ENCODE measurements around the gene ZNF593. TPM values are rescaled to one million over a fixed set of nuclear protein-coding genes. Genes with fewer than 3 reads are reported as not detected.

Gene ZNF593
- total RNA-seq, 1 experiment from 2014 or later: 165 TPM

DNA sequence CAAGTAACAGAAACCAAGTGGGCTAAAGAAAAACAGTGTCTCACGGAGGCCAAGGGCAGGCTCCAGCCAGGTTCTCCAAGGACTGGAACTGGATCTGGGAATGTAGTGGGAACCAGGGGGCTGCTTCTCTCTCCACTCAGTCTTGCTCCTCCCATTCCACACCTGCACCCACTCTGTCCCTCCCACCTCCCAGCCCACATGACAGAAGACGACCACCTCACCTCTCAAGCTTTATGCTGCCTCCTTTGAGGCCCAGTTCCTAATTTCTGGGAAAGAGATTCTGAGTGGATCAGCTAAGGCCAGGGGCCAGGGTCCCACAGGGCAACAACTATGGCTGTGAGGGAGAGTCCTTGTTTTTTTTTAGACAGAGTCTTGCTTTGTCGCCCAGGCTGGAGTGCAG lies 45.5 kb downstream of the ZNF593 start:
- Histone ChIP-seq H3K36me3 (ENCODE audit: low read depth, low read length) (no peaks in the 10 kb centered on the region), H3K9ac (ENCODE audit: low read length) (no peak overlapping the region), H3K9me2 (replicated peaks; ENCODE audit: low read length) (no peaks in the 10 kb centered on the region), H3F3A (ENCODE audit: low read length, unreplicated experiment) (no peaks in the 10 kb centered on the region), H3K4me1 (ENCODE audit: insufficient read depth, low read length) (no peaks in the 10 kb centered on the region), H3K4me2 (ENCODE audit: low read length) (no peak overlapping the region), H3K79me2 (ENCODE audit: low read length) (no peaks in the 10 kb centered on the region), H3K27ac (ENCODE audit: low read length) (no peak overlapping the region), H3K9me3 (ENCODE audit: low read length) (no peaks in the 10 kb centered on the region), H4K20me1 (ENCODE audit: low read length) (no peaks in the 10 kb centered on the region), H2AFZ (ENCODE audit: low read length) (no peak overlapping the region), H3K4me3 (ENCODE audit: low read length) (no peak overlapping the region), H3K27me3 (ENCODE audit: low read length) (no peaks in the 10 kb centered on the region)
- DNase-seq: no peak
- CTCF ChIA-PET: no interaction called here
- no peak for ATAC-seq
- no TSS peak for BruUV-seq (replicated peaks)
- intact Hi-C loops (cut with micrococcal nuclease): no loop called here
- POLR2A ChIA-PET (ENCODE audit: unreplicated experiment): no interaction called here
- TF ChIP-seq EZH2phosphoT487 (IDR thresholded peaks at IDR 0.05; ENCODE audit: borderline replicate concordance, low read length) (no peak), EZH2 (IDR thresholded peaks at IDR 0.05; ENCODE audit: low read length, unreplicated experiment) (no peak)
- TF ChIP-seq, protein P1, sequence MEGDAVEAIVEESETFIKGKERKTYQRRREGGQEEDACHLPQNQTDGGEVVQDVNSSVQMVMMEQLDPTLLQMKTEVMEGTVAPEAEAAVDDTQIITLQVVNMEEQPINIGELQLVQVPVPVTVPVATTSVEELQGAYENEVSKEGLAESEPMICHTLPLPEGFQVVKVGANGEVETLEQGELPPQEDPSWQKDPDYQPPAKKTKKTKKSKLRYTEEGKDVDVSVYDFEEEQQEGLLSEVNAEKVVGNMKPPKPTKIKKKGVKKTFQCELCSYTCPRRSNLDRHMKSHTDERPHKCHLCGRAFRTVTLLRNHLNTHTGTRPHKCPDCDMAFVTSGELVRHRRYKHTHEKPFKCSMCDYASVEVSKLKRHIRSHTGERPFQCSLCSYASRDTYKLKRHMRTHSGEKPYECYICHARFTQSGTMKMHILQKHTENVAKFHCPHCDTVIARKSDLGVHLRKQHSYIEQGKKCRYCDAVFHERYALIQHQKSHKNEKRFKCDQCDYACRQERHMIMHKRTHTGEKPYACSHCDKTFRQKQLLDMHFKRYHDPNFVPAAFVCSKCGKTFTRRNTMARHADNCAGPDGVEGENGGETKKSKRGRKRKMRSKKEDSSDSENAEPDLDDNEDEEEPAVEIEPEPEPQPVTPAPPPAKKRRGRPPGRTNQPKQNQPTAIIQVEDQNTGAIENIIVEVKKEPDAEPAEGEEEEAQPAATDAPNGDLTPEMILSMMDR (conservative IDR thresholded peaks at IDR 0.05; ENCODE audit: low read depth, low read length): no peak

DNA sequence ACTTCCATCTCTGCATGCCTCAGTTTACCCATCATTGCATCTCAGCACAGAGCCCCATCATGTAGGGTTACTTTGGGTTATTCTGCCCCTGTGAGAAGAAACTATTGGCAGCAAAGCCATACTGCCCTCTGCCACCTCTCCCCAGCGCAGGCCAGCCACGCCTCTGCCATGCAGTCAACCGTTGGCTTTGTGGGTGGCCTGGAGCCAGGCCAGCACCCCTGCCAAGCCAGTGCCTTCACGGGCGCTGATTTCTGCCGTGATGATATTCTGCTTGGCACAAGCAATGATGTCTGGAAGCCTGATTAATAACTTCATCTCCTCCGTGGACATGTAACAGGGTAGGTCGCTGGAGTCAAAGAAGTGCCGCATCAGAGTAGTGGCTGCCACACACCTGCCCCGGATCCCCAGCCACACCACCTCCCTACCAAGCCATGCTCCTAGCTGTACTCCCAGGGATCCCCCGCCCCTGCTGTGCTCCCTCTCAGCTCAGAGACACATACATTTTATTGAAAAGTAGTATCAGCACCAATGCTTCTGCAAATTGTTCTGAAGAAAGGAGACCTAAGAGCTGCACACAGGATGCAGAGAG lies 49.3 kb downstream of the ZNF593 start:
- H3K4me3 ChIP-seq (ENCODE audit: low read length): no peak overlapping the region
- no peak for DNase-seq
- H3K36me3 ChIP-seq (ENCODE audit: low read depth, low read length): no peaks in the 10 kb centered on the region
- ChIA-PET POLR2A (ENCODE audit: unreplicated experiment) (no interaction called here), CTCF (no interaction called here)
- no TSS peak for BruUV-seq (replicated peaks)
- intact Hi-C loops (cut with micrococcal nuclease): no loop called here
- no peak for ATAC-seq
- H3K9me3 ChIP-seq (ENCODE audit: low read length): no peaks in the 10 kb centered on the region
- H3K4me2 ChIP-seq (ENCODE audit: low read length): no peak overlapping the region
- TF ChIP-seq EZH2 (IDR thresholded peaks at IDR 0.05; ENCODE audit: low read length, unreplicated experiment): no peak
- TF ChIP-seq EZH2phosphoT487 (IDR thresholded peaks at IDR 0.05; ENCODE audit: borderline replicate concordance, low read length): no peak
- TF ChIP-seq, protein P1 (conservative IDR thresholded peaks at IDR 0.05; ENCODE audit: low read depth, low read length): no peak
- no peaks in the 10 kb centered on the region for H3K4me1 ChIP-seq (ENCODE audit: insufficient read depth, low read length)
- H3K9me2 ChIP-seq (replicated peaks; ENCODE audit: low read length): no peaks in the 10 kb centered on the region
- H3F3A ChIP-seq (ENCODE audit: low read length, unreplicated experiment): no peaks in the 10 kb centered on the region
- H3K79me2 ChIP-seq (ENCODE audit: low read length): no peaks in the 10 kb centered on the region
- no peaks in the 10 kb centered on the region for H4K20me1 ChIP-seq (ENCODE audit: low read length)
- H3K27ac ChIP-seq (ENCODE audit: low read length): no peak overlapping the region
- H3K9ac ChIP-seq (ENCODE audit: low read length): no peak overlapping the region
- H3K27me3 ChIP-seq (ENCODE audit: low read length): no peaks in the 10 kb centered on the region
- no peak overlapping the region for H2AFZ ChIP-seq (ENCODE audit: low read length)

Other genes with a start within 250 kb of the ZNF593 start
- 7.4 and 9.0 TPM in 2 replicates for gene PAFAH2, start 171.8 kb upstream of the ZNF593 start, total RNA-seq (2014; rRNA removed)
- gene EXTL1, start 148.1 kb upstream of the ZNF593 start, total RNA-seq (2014; rRNA removed): 0.26 TPM in 1 of 2 replicates, not detected in the other
- 0.07 TPM in 1 of 2 replicates, not detected in the other for gene SLC30A2, start 123.8 kb upstream of the ZNF593 start, total RNA-seq (2014; rRNA removed)
- not detected in 2 replicates for gene TRIM63, start 102.3 kb upstream of the ZNF593 start, total RNA-seq (2014; rRNA removed)
- 4.1 and 5.2 TPM in 2 replicates for gene PDIK1L, start 58.1 kb upstream of the ZNF593 start, total RNA-seq (2014; rRNA removed)
- not detected in 2 replicates for gene FAM110D, start 10.8 kb upstream of the ZNF593 start, total RNA-seq (2014; rRNA removed)
- gene C1orf232, start 945 bp upstream of the ZNF593 start, total RNA-seq (2014; rRNA removed): not detected in 2 replicates
- not detected in 2 replicates for gene ZNF593OS, start 1.9 kb downstream of the ZNF593 start, total RNA-seq (2014; rRNA removed)
- gene CNKSR1, start 7.6 kb downstream of the ZNF593 start, total RNA-seq (2014; rRNA removed): 32.1 and 34.5 TPM in 2 replicates
- not detected in 2 replicates for gene CATSPER4, start 20.7 kb downstream of the ZNF593 start, total RNA-seq (2014; rRNA removed)
- gene CEP85, start 64.3 kb downstream of the ZNF593 start, total RNA-seq (2014; rRNA removed): 30.6 and 30.8 TPM in 2 replicates
- 181 and 193 TPM in 2 replicates for gene SH3BGRL3, start 110.2 kb downstream of the ZNF593 start, total RNA-seq (2014; rRNA removed)
- 19.4 and 24.6 TPM in 2 replicates for gene UBXN11, start 136.7 kb downstream of the ZNF593 start, total RNA-seq (2014; rRNA removed)
- gene CD52, start 148.1 kb downstream of the ZNF593 start, total RNA-seq (2014; rRNA removed): not detected in 2 replicates
- gene CRYBG2, start 184.2 kb downstream of the ZNF593 start, total RNA-seq (2014; rRNA removed): 15.3 and 16.1 TPM in 2 replicates
- not detected in 2 replicates for gene ZNF683, start 202.8 kb downstream of the ZNF593 start, total RNA-seq (2014; rRNA removed)
- not detected in 2 replicates for gene LIN28A, start 240.9 kb downstream of the ZNF593 start, total RNA-seq (2014; rRNA removed)

Data from PC-3 (cell line).